IgD-negative memory B cell (primary cell): Measurements from ENCODE around the gene IGSF9. TPM values are rescaled to one million over a fixed set of nuclear protein-coding genes. Genes with fewer than 3 reads are reported as not detected.
A peak's percentile ranks its signal among the peaks of the same experiment; 100 is the strongest.
"Not testable (repeated sequence)": the region's sequence is repeated elsewhere in the genome, so short reads cannot be mapped to it uniquely, and the experiment has no call there.

ENCODE experiments used
- H3K27ac Mint-ChIP-seq, 3 donors: one replicate each; pipeline ENCODE4 v1.8.0; 2020 to 2022; ENCODE audit warnings: mild to moderate bottlenecking in 3 of 3, mixed read lengths in 3 of 3, moderate library complexity in 1 of 3
- H3K27me3 Mint-ChIP-seq: one replicate; pipeline ENCODE4 v1.8.0; 2021; ENCODE audit warnings: mixed read lengths
- H3K36me3 Mint-ChIP-seq: one replicate; pipeline ENCODE4 v1.8.0; 2020; ENCODE audit warnings: mild to moderate bottlenecking, mixed read lengths
- H3K4me1 Mint-ChIP-seq, 3 donors: one replicate each; pipeline ENCODE4 v1.8.0; 2020 to 2022; ENCODE audit warnings: mixed read lengths in 3 of 3, mild to moderate bottlenecking in 1 of 3
- H3K4me3 Mint-ChIP-seq, 4 donors: one replicate each; pipeline ENCODE4 v1.8.0; 2020 to 2022; ENCODE audit warnings: mild to moderate bottlenecking in 4 of 4, mixed read lengths in 4 of 4, moderate library complexity in 3 of 4
- H3K9me3 Mint-ChIP-seq, 3 donors: one replicate each; pipeline ENCODE4 v1.8.0; 2020 to 2021; ENCODE audit warnings: mixed read lengths in 3 of 3, mild to moderate bottlenecking in 1 of 3
- polyA plus RNA-seq: library from polyadenylated mRNA; unstranded; fragments of 300-500 nt; fragmentation: Illumina TruSeq; gene quantifications from one replicate; pipeline ENCODE4 v1.2.3, GENCODE V29; 2021

The IGSF9 gene
- polyA plus RNA-seq, 1 donor from 2014 or later: 0.08 TPM

DNA sequence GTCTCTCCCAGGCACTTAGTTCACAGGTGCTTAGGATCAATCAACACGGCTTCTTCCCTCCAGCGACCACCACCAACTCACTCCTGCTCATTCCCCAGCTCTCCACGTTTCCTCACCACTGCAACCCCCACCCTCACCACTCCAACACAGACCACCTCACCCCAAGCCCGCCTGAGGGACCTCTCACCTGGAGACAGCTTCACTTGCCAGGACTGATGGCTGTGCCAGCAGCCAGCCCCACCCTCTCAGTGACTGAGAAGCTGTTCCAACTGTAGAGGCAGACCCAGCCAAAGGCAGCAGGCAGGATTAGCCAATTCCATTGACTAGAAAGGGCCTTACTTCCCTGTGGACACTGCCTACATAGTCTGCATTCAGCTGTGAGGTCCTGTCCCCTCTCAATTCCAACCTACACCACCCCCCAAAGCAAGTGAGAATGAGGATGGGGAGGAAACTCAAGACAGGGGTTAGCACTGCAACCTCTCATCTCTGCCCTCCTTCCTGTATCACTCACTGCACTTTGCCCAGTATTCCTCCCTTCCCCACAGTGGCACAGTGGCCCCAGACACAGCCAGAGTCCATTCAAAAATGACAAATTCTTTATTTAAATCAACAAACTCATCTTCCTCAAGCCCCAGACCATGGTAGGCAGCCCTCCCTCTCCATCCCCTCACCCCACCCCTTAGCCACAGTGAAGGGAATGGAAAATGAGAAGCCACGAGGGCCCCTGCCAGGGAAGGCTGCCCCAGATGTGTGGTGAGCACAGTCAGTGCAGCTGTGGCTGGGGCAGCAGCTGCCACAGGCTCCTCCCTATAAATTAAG, 27.7 kb downstream of the IGSF9 start:
- Mint-ChIP-seq H3K27me3 (no peaks in the 10 kb centered on the region), H3K36me3 (peaks cover 9% of the 10 kb centered on the region), H3K27ac (peak overlapping the region; percentile 78 to 97 (median 87)), H3K4me3 (peak overlapping the region in 3 of 4 donors; percentile 44 to 60 (median 55)), H3K4me1 (peaks cover 43 to 45% (median 44%) of the 10 kb centered on the region in 3 donors), H3K9me3 (no peaks in the 10 kb centered on the region)

GRCh38 chr1:159916242-159917051, 29.0 kb downstream of the IGSF9 start:
- Mint-ChIP-seq H3K4me3 (peak overlapping the region in 1 of 4 donors; percentile 30), H3K36me3 (peaks cover 9% of the 10 kb centered on the region), H3K27me3 (no peaks in the 10 kb centered on the region), H3K27ac (peak overlapping the region; percentile 84 to 87 (median 86)), H3K9me3 (no peaks in the 10 kb centered on the region), H3K4me1 (peaks cover 49 to 56% (median 53%) of the 10 kb centered on the region in 3 donors)

DNA sequence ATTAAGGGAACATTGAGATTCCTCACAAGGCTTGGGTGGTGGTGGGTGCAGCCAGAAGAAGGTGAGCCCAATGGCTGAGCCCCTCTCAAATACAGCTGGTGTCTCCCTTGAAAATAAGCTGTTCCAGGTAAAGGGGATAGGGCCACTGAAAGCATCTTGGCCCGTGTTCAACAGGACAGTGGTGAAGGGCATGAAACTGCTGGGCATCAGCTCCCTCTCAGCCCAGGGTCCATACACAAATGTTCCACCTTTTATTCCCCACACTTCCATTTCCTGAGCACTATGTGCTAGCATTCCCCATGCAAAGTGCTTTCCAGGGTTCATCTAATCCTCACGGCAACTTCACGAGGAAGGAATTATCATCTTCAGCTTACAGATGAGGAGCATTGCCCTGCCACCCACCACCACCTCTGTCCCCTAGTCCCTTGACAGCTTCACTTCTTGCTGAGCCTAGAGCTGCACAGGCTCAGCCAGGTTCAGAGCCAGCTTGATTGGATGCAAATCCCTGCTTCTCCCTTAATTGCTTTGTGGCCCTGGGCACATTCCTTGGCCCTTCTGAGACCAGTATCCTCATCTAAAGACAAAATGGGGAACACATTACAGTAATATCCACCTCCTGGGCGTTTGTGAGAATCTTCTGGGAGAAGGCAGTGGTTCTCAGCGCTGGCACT, 29.7 kb downstream of the IGSF9 start:
- Mint-ChIP-seq H3K27ac (peak overlapping the region; percentile 76 to 87 (median 86)), H3K4me3 (peak overlapping the region in 1 of 4 donors; percentile 30)

GRCh38 chr1:159914252-159915018, 31.0 kb downstream of the IGSF9 start:
- peaks cover 52 to 62% (median 59%) of the 10 kb centered on the region in 3 donors for H3K4me1 Mint-ChIP-seq
- H3K27me3 Mint-ChIP-seq: no peaks in the 10 kb centered on the region
- peak overlapping the region in 1 of 4 donors; percentile 33 for H3K4me3 Mint-ChIP-seq
- no peaks in the 10 kb centered on the region for H3K9me3 Mint-ChIP-seq
- peaks cover 6% of the 10 kb centered on the region for H3K36me3 Mint-ChIP-seq
- H3K27ac Mint-ChIP-seq: peak overlapping the region; percentile 65 to 92 (median 86)

More for the DNA sequence above, 29.7 kb downstream of the IGSF9 start:
- H3K9me3 Mint-ChIP-seq: no peaks in the 10 kb centered on the region
- H3K4me1 Mint-ChIP-seq: peaks cover 49 to 55% (median 53%) of the 10 kb centered on the region in 3 donors
- H3K36me3 Mint-ChIP-seq: peaks cover 9% of the 10 kb centered on the region
- H3K27me3 Mint-ChIP-seq: no peaks in the 10 kb centered on the region

DNA sequence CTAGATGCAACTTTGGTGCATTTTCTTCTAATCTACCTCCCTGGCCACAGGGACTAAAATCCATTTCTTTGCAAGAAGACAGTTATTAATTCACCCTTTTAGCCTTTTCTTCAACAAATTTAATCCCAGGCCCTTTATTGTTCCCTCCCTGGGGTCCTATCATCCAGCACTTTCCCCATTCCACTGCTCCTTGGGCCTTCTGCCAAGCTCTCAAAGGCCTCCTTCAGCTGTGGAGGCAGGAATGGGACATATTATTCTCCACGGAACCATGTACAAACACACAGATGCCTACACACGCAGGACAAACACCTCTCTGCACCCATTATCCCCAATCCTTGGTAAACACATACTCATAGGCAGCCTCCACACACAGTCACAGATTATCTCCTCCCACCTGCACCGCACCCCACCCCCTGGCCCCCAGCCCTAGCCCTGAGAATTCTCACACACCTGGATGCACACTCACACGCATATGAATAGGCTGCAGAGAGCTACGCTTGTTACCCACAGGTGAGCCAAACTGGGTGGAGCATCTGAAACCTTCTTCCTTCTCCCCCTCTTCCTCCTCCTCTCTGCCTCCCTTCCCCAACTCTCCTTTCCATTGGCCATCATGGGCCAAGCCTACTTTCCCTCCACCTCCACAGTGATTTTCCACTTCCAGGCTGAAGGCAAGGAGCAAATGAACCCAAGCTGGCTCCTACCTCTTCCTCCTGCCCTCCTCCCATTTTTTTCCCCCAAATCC, 31.8 kb downstream of the IGSF9 start:
- peaks cover 6% of the 10 kb centered on the region for H3K36me3 Mint-ChIP-seq
- H3K9me3 Mint-ChIP-seq: no peaks in the 10 kb centered on the region
- no peaks in the 10 kb centered on the region for H3K27me3 Mint-ChIP-seq
- H3K4me3 Mint-ChIP-seq: peak overlapping the region in 2 of 4 donors; percentile 33 to 75
- H3K4me1 Mint-ChIP-seq: peaks cover 54 to 62% (median 59%) of the 10 kb centered on the region in 3 donors
- H3K27ac Mint-ChIP-seq: peak overlapping the region; percentile 82 to 92 (median 86)

DNA sequence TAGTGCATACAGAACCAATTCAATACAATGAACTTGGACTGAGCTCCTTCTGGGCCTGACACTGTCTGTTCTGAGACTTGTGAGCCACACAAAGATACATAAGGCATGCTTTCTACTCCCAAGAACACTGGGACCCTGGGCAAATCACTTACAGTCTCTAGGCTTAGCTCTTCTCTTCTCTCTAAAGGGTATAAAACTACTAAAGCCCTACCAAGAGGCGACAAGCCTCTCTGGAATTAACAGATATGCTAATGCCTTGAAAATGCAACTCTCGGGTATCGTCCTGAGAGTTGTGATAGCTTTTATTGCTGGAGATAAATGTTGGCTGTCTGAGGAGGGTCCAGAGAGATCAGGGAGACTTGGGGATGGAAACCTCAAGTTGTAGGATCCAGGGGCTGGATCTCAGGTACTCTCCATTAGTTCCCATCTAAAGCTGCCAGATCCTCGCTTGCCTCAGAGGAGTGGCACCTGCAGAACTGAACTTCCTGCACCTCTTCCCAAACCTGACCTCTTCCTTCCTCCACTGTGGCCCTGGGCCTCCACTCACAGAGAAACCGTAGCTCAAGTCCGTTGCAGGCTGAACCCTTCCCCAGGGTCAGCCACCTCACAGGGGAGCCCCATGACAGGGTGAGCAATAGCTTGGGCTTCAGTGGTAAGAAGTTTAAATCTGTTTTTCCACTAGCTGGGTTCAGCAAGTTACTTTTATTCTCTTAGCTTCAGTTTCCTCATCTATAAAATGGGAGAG, 33.9 kb downstream of the IGSF9 start:
- H3K9me3 Mint-ChIP-seq: no peaks in the 10 kb centered on the region
- H3K27me3 Mint-ChIP-seq: no peaks in the 10 kb centered on the region
- peak overlapping the region in 2 of 4 donors; percentile 12 to 87 for H3K4me3 Mint-ChIP-seq
- peak overlapping the region; percentile 86 to 98 (median 97) for H3K27ac Mint-ChIP-seq
- peaks cover 2% of the 10 kb centered on the region for H3K36me3 Mint-ChIP-seq
- peaks cover 46 to 56% (median 52%) of the 10 kb centered on the region in 3 donors for H3K4me1 Mint-ChIP-seq

- Mint-ChIP-seq H3K9me3 (peaks cover 0 to 7% (median 4%) of the 10 kb centered on the region in 3 donors), H3K36me3 (peaks cover 3% of the 10 kb centered on the region), H3K4me3 (peak overlapping the region in 1 of 4 donors; percentile 53), H3K27ac (peak overlapping the region; percentile 12 to 79 (median 31)), H3K27me3 (no peaks in the 10 kb centered on the region), H3K4me1 (peaks cover 32 to 35% (median 33%) of the 10 kb centered on the region in 3 donors)
Measured at GRCh38 chr1:159908031-159908940, 37.1 kb downstream of the IGSF9 start.

DNA sequence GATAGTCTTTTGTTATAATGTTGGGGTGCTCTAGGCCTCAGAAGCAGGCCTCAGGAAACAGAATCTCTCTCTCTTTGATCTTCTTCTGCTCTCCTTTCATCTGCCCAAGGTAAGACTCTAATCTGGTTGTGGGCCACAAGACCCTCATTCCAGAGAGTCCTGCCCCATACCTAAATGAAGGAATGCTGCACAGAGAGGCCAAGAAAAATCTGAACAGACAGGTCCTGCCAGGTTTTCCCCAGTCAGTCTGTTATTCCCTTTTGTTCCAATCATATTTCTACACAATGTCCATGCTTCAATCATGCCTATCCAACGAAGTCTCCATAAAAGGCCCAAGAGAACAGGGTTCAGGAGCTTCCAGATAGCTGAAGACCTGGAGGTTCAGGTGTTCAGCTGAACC, 38.5 kb downstream of the IGSF9 start:
- no peak overlapping the region for H3K4me3 Mint-ChIP-seq
- H3K27ac Mint-ChIP-seq: peak overlapping the region in 2 of 3 donors; percentile 32 to 52
- H3K27me3 Mint-ChIP-seq: no peaks in the 10 kb centered on the region
- H3K4me1 Mint-ChIP-seq: peaks cover 20 to 24% (median 23%) of the 10 kb centered on the region in 3 donors
- peaks cover 0 to 8% (median 4%) of the 10 kb centered on the region in 3 donors for H3K9me3 Mint-ChIP-seq
- H3K36me3 Mint-ChIP-seq: peaks cover 4% of the 10 kb centered on the region

DNA sequence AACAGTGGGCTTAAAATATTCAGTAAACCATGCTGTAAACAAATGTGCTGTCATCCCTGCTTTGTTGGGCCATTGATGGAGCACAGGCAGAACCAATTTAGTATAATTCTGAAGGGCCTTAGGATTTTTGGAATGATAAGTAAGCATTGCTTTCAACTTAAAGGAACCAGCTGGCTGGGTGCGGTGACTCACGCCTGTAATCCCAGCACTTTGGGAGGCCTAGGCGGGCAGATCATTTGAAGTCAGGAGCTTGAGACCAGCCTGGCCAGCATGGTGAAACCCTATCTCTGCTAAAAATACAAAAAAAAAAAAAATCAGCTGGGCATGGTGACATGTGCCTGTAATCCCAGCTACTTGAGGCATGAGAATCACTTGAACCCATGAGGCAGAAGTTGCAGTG, 41.4 kb downstream of the IGSF9 start:
- not testable (repeated sequence) for H3K27me3 Mint-ChIP-seq, H3K27ac Mint-ChIP-seq, H3K4me1 Mint-ChIP-seq, H3K4me3 Mint-ChIP-seq, H3K9me3 Mint-ChIP-seq, H3K36me3 Mint-ChIP-seq

DNA sequence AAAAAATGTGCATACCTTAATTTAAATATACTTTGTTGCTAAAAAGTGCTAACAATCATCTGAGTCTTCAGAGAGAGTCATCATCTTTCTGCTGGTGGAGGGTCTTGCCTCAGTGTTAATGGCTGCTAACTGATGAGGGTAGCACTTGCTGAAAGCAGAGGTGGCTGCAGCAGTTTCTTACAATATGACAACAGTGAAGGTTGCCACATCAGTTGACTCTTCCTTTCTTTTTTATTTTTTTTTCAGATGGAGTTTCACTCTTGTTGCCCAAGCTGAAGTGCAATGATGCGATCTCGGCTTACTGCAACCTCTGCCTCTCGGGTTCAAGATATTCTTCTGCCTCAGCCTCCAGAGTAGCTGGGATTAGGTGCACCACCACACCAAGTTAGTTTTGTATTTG, 42.9 kb downstream of the IGSF9 start:
- Mint-ChIP-seq H3K27ac (no peak overlapping the region), H3K4me3 (no peak overlapping the region), H3K9me3 (peaks cover 0 to 8% (median 4%) of the 10 kb centered on the region in 3 donors), H3K36me3 (peaks cover 7% of the 10 kb centered on the region), H3K27me3 (no peaks in the 10 kb centered on the region), H3K4me1 (peaks cover 0 to 9% (median 6%) of the 10 kb centered on the region in 3 donors)

DNA sequence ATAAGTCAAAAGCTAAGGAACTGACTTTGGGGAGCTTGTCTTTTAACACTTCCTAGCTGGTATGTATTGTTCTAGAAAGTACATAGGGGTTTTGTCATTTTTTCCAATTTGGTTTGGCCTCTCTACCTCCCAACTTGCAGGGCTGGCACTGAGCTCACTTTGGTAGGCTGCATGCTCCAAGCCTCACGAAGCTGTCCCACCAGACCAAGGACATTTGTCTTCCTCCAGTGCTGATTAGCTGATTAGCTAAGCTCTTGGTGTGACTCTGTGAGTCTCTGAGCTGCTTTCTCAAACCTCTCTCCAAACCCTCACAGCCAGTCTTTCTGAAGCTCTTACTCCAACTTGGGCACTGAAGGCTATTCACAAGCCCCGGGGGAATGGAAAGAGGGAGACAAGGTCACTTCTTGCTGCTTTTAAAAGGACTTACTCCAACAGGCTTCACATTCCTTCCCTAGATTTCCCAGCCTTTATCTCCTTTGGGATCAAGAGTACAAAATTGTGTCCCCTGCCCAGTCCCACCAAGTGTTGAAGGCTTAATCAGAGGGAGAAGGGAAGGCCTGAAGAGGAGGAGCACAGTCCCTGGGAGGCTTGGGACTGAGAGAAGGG, 44.6 kb downstream of the IGSF9 start:
- H3K9me3 Mint-ChIP-seq: peaks cover 0 to 8% (median 4%) of the 10 kb centered on the region in 3 donors
- H3K27ac Mint-ChIP-seq: peak overlapping the region in 1 of 3 donors; percentile 25
- peaks cover 0 to 9% (median 6%) of the 10 kb centered on the region in 3 donors for H3K4me1 Mint-ChIP-seq
- no peaks in the 10 kb centered on the region for H3K27me3 Mint-ChIP-seq
- peaks cover 7% of the 10 kb centered on the region for H3K36me3 Mint-ChIP-seq
- H3K4me3 Mint-ChIP-seq: no peak overlapping the region
